Fibroblast of pulmonary artery (primary cell): ENCODE data around the gene ABHD12.
"Not testable (repeated sequence)": the region's sequence is repeated elsewhere in the genome, so short reads cannot be mapped to it uniquely, and the experiment has no call there.

Source experiments
- DNase-seq: peaks from one replicate; pipeline ENCODE4 v3.0.0-alpha.2; 2010; ENCODE audit warnings: low read depth
- H3K4me3 ChIP-seq: replicated peaks from 2 replicates; pipeline ENCODE4 v1.5.1; 2011; ENCODE audit warnings: low read depth, mild to moderate bottlenecking, control low read depth, low read length, moderate library complexity
- CTCF ChIP-seq: IDR thresholded peaks from 2 replicates; pipeline ENCODE4 v1.5.1; 2011; ENCODE audit warnings: mild to moderate bottlenecking, control low read depth, low read length, inconsistent platforms; ENCODE audit errors: missing control alignments

The ABHD12 gene

GRCh38 chr20:25317351-25318075, 73.1 kb downstream of the ABHD12 start:
- DNase-seq: no peak
- no peak overlapping the region for H3K4me3 ChIP-seq
- no peak for TF ChIP-seq CTCF

GRCh38 chr20:25316506-25317190, 74.0 kb downstream of the ABHD12 start:
- no peak for TF ChIP-seq CTCF
- DNase-seq: no peak
- H3K4me3 ChIP-seq: no peak overlapping the region

- H3K4me3 ChIP-seq: no peak overlapping the region
- peak; percentile 29 for DNase-seq
- no peak for TF ChIP-seq CTCF
Measured at GRCh38 chr20:25315418-25316210, 75.0 kb downstream of the ABHD12 start.

- DNase-seq: no peak
- H3K4me3 ChIP-seq: no peak overlapping the region
- no peak for TF ChIP-seq CTCF
Measured at GRCh38 chr20:25314497-25315417, 75.9 kb downstream of the ABHD12 start.

- no peak for TF ChIP-seq CTCF
Measured at GRCh38 chr20:25313593-25313992, 77.0 kb downstream of the ABHD12 start.

GRCh38 chr20:25312716-25313115, 77.9 kb downstream of the ABHD12 start:
- H3K4me3 ChIP-seq, DNase-seq: not testable (repeated sequence)

More at GRCh38 chr20:25313593-25313992, 77.0 kb downstream of the ABHD12 start:
- no peak overlapping the region for H3K4me3 ChIP-seq
- DNase-seq: no peak
